Measurements from ENCODE around the gene ENOSF1.
"Not testable (repeated sequence)": the region's sequence is repeated elsewhere in the genome, so short reads cannot be mapped to it uniquely, and the experiment has no call there.

Gene ENOSF1

GRCh38 chr18:708096-708495 lies 4.3 kb downstream of the ENOSF1 start:
- no peak for DNase-seq (ENCODE audit: low spot score)

- DNase-seq (ENCODE audit: low spot score): no peak
Observed at GRCh38 chr18:706405-706804, 6.0 kb downstream of the ENOSF1 start.

GRCh38 chr18:703213-703967 lies 9.0 kb downstream of the ENOSF1 start:
- DNase-seq (ENCODE audit: low spot score): peak; percentile 19

GRCh38 chr18:697800-698199 lies 14.6 kb downstream of the ENOSF1 start:
- peak; percentile 34 for DNase-seq (ENCODE audit: low spot score)

GRCh38 chr18:697012-697411 lies 15.4 kb downstream of the ENOSF1 start:
- peak; percentile 1 for DNase-seq (ENCODE audit: low spot score)

- DNase-seq (ENCODE audit: low spot score): no peak
Observed at GRCh38 chr18:693466-694187, 18.8 kb downstream of the ENOSF1 start.

GRCh38 chr18:692824-693223 lies 19.6 kb downstream of the ENOSF1 start:
- no peak for DNase-seq (ENCODE audit: low spot score)

- DNase-seq (ENCODE audit: low spot score): no peak
Observed at GRCh38 chr18:688323-688722, 24.1 kb downstream of the ENOSF1 start.

GRCh38 chr18:686339-687111 lies 25.9 kb downstream of the ENOSF1 start:
- DNase-seq (ENCODE audit: low spot score): peak; percentile 62

GRCh38 chr18:685438-685837 lies 27.0 kb downstream of the ENOSF1 start:
- no peak for DNase-seq (ENCODE audit: low spot score)

GRCh38 chr18:683531-683930 lies 28.9 kb downstream of the ENOSF1 start:
- DNase-seq (ENCODE audit: low spot score): no peak

- DNase-seq (ENCODE audit: low spot score): no peak
Observed at GRCh38 chr18:682833-683232, 29.6 kb downstream of the ENOSF1 start.

- DNase-seq (ENCODE audit: low spot score): not testable (repeated sequence)
Observed at GRCh38 chr18:682416-682815, 30.0 kb downstream of the ENOSF1 start.

GRCh38 chr18:681985-682384 lies 30.4 kb downstream of the ENOSF1 start:
- DNase-seq (ENCODE audit: low spot score): no peak

GRCh38 chr18:680392-680791 lies 32.0 kb downstream of the ENOSF1 start:
- no peak for DNase-seq (ENCODE audit: low spot score)

GRCh38 chr18:679516-679915 lies 32.9 kb downstream of the ENOSF1 start:
- DNase-seq (ENCODE audit: low spot score): no peak

GRCh38 chr18:678482-679182 lies 33.8 kb downstream of the ENOSF1 start:
- no peak for DNase-seq (ENCODE audit: low spot score)

GRCh38 chr18:677951-678381 lies 34.5 kb downstream of the ENOSF1 start:
- no peak for DNase-seq (ENCODE audit: low spot score)

GRCh38 chr18:677145-677544 lies 35.3 kb downstream of the ENOSF1 start:
- no peak for DNase-seq (ENCODE audit: low spot score)

GRCh38 chr18:676736-677135 lies 35.7 kb downstream of the ENOSF1 start:
- DNase-seq (ENCODE audit: low spot score): no peak

- no peak for DNase-seq (ENCODE audit: low spot score)
Observed at GRCh38 chr18:676069-676468, 36.4 kb downstream of the ENOSF1 start.

GRCh38 chr18:675307-675706 lies 37.1 kb downstream of the ENOSF1 start:
- no peak for DNase-seq (ENCODE audit: low spot score)
